T-helper 1 cell treated with Interleukin-12 subunit alpha and Interleukin-12 subunit beta and Interleukin-4 antibody, amounts not matched to agents 30 μg/mL and 1 μg/mL, for 36 hours (primary cell): ENCODE results near the gene LILRA2.

Experiments used
- H3K27ac Mint-ChIP-seq: one replicate; pipeline ENCODE4 v1.8.0; 2021; ENCODE audit warnings: mild to moderate bottlenecking, mixed read lengths
- H3K27me3 Mint-ChIP-seq: one replicate; pipeline ENCODE4 v1.8.0; 2021; ENCODE audit warnings: low read depth, mixed read lengths
- H3K36me3 Mint-ChIP-seq: one replicate; pipeline ENCODE4 v1.8.0; 2021; ENCODE audit warnings: low read depth, mixed read lengths
- H3K4me1 Mint-ChIP-seq: one replicate; pipeline ENCODE4 v1.8.0; 2021; ENCODE audit warnings: low read depth, mixed read lengths
- H3K4me3 Mint-ChIP-seq: one replicate; pipeline ENCODE4 v1.8.0; 2021; ENCODE audit warnings: mild to moderate bottlenecking, moderate library complexity, mixed read lengths
- H3K9me3 Mint-ChIP-seq: one replicate; pipeline ENCODE4 v1.8.0; 2021; ENCODE audit warnings: mixed read lengths

Gene LILRA2

GRCh38 chr19:54573330-54573872, at the start of gene LILRA2:
LILRA2 (plus strand) TSS chr19:54573790; CDS start chr19:54573879, 89 bp downstream.
- H3K4me3 Mint-ChIP-seq = no peak within 1 kb of the TSS
- H3K9me3 Mint-ChIP-seq = no peaks in the 10 kb centered on the region
- no peaks in the 10 kb centered on the region for H3K36me3 Mint-ChIP-seq
- H3K4me1 Mint-ChIP-seq = peaks cover 12% of the 10 kb centered on the region
- peaks cover 11% of the 10 kb centered on the region for H3K27me3 Mint-ChIP-seq
- no peak within 1 kb of the TSS for H3K27ac Mint-ChIP-seq

GRCh38 chr19:54525636-54526035, 48.0 kb upstream of the LILRA2 start:
- H3K4me1 Mint-ChIP-seq = peaks cover 40% of the 10 kb centered on the region
- H3K27ac Mint-ChIP-seq = no peak overlapping the region

GRCh38 chr19:54526972-54527371, 46.6 kb upstream of the LILRA2 start:
- H3K27ac Mint-ChIP-seq = no peak overlapping the region
- H3K4me3 Mint-ChIP-seq = no peak overlapping the region
- peaks cover 31% of the 10 kb centered on the region for H3K4me1 Mint-ChIP-seq
- peaks cover 16% of the 10 kb centered on the region for H3K27me3 Mint-ChIP-seq
- peaks cover 3% of the 10 kb centered on the region for H3K36me3 Mint-ChIP-seq
- peaks cover 17% of the 10 kb centered on the region for H3K9me3 Mint-ChIP-seq

More at GRCh38 chr19:54525636-54526035, 48.0 kb upstream of the LILRA2 start:
- Mint-ChIP-seq H3K4me3 (no peak overlapping the region), H3K9me3 (peaks cover 17% of the 10 kb centered on the region), H3K27me3 (peaks cover 14% of the 10 kb centered on the region), H3K36me3 (peaks cover 3% of the 10 kb centered on the region)

- H3K4me1 Mint-ChIP-seq = peaks cover 26% of the 10 kb centered on the region
- H3K27me3 Mint-ChIP-seq = peaks cover 40% of the 10 kb centered on the region
- H3K27ac Mint-ChIP-seq = no peak overlapping the region
- H3K4me3 Mint-ChIP-seq = no peak overlapping the region
- H3K36me3 Mint-ChIP-seq = peaks cover 5% of the 10 kb centered on the region
- peaks cover 13% of the 10 kb centered on the region for H3K9me3 Mint-ChIP-seq
Observed at GRCh38 chr19:54530866-54531265, 42.7 kb upstream of the LILRA2 start.

DNA sequence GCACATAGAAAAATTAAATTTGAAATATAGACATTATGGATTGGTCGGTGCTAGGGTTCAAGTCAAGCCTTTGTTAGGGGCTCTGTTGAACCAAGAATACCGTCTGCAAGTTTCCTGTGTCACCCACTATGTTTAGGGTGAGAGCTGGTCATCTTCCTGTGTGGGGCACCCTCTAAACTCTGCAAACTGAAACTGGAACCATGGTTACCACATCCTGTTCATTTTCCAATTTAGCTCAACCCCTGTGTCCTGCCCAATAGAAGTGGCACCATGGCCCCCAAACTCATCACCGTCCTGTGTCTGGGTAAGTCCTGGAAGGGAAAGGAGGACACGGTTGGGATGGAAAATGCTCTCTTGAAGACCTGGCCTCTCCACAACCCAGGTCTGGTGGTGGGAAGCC, 41.1 kb upstream of the LILRA2 start:
- Mint-ChIP-seq H3K9me3 (peaks cover 7% of the 10 kb centered on the region), H3K4me1 (peaks cover 28% of the 10 kb centered on the region), H3K27ac (peak overlapping the region; percentile 9), H3K36me3 (peaks cover 2% of the 10 kb centered on the region), H3K4me3 (peak overlapping the region; percentile 42), H3K27me3 (peaks cover 43% of the 10 kb centered on the region)

DNA sequence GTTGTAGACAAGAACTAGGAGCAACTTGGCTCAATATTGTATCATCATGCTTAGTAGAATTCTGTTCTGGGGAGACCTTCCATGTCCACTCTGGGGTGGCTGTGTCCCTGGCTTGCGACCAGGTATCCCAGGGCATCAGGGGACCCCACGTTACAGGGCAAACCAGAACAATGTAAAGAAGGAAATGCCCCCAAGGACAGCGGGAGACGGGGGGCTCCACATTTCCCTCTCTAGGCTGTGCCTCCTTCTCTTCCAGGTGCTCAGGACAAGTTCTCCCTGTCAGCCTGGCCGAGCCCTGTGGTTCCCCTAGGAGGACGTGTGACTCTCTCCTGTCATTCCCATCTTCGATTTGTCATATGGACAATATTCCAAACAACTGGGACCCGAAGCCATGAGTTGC, 40.1 kb upstream of the LILRA2 start:
- H3K4me3 Mint-ChIP-seq = no peak overlapping the region
- peaks cover 2% of the 10 kb centered on the region for H3K36me3 Mint-ChIP-seq
- peaks cover 28% of the 10 kb centered on the region for H3K4me1 Mint-ChIP-seq
- no peak overlapping the region for H3K27ac Mint-ChIP-seq
- no peaks in the 10 kb centered on the region for H3K9me3 Mint-ChIP-seq
- H3K27me3 Mint-ChIP-seq = peaks cover 46% of the 10 kb centered on the region

DNA sequence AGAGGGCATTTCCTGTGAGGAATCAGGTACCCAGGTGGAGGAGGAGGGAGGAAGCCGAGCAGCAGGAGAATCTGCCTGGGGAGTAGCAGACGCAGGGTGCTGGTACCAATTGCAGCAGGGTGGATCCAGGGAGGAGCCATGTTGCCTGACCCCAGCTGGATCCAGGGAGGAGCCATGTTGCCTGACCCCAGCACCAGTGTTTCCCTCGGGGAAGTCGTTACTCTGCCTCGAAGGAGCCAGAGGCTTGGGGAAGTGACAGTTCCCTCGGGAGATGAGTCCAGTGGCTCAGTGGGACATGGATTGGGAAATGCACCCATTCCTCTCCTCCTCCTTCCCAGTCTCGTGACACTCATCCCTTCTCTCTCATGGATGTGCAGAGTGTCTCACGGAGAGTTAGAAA, 39.4 kb upstream of the LILRA2 start:
- H3K9me3 Mint-ChIP-seq = no peaks in the 10 kb centered on the region
- no peak overlapping the region for H3K27ac Mint-ChIP-seq
- H3K27me3 Mint-ChIP-seq = peaks cover 41% of the 10 kb centered on the region
- peaks cover 23% of the 10 kb centered on the region for H3K4me1 Mint-ChIP-seq
- H3K4me3 Mint-ChIP-seq = no peak overlapping the region
- H3K36me3 Mint-ChIP-seq = peaks cover 2% of the 10 kb centered on the region

DNA sequence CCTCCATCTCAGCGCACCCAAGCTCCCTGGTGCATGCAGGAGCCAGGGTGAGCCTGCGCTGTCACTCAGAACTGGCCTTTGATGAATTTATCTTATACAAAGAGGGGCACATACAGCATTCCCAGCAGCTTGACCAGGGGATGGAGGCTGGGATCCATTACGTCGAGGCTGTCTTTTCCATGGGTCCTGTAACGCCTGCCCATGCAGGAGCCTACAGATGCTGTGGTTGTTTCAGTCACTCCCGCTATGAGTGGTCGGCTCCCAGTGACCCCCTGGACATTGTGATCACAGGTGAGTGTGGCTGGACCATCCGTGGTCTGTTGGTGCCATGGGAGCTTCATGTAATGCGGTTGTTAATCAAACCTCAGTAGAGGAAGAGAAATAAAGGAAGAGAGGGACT, 38.0 kb upstream of the LILRA2 start:
- Mint-ChIP-seq H3K27me3 (peaks cover 39% of the 10 kb centered on the region), H3K36me3 (peaks cover 2% of the 10 kb centered on the region), H3K27ac (no peak overlapping the region), H3K9me3 (no peaks in the 10 kb centered on the region), H3K4me3 (no peak overlapping the region), H3K4me1 (peaks cover 19% of the 10 kb centered on the region)

GRCh38 chr19:54536956-54537355, 36.6 kb upstream of the LILRA2 start:
- peaks cover 2% of the 10 kb centered on the region for H3K36me3 Mint-ChIP-seq
- no peak overlapping the region for H3K27ac Mint-ChIP-seq
- no peak overlapping the region for H3K4me3 Mint-ChIP-seq
- H3K9me3 Mint-ChIP-seq = no peaks in the 10 kb centered on the region
- H3K27me3 Mint-ChIP-seq = peaks cover 36% of the 10 kb centered on the region
- peaks cover 18% of the 10 kb centered on the region for H3K4me1 Mint-ChIP-seq

GRCh38 chr19:54541712-54542111, 31.9 kb upstream of the LILRA2 start:
- Mint-ChIP-seq H3K4me1 (peaks cover 7% of the 10 kb centered on the region), H3K36me3 (no peaks in the 10 kb centered on the region), H3K27ac (peak overlapping the region; percentile 56)

GRCh38 chr19:54548806-54549205, 24.8 kb upstream of the LILRA2 start:
- Mint-ChIP-seq H3K4me1 (peaks cover 7% of the 10 kb centered on the region), H3K27me3 (peaks cover 9% of the 10 kb centered on the region), H3K27ac (no peak overlapping the region), H3K9me3 (peaks cover 3% of the 10 kb centered on the region), H3K36me3 (no peaks in the 10 kb centered on the region), H3K4me3 (no peak overlapping the region)

More at GRCh38 chr19:54541712-54542111, 31.9 kb upstream of the LILRA2 start:
- H3K27me3 Mint-ChIP-seq = peaks cover 7% of the 10 kb centered on the region
- H3K9me3 Mint-ChIP-seq = no peaks in the 10 kb centered on the region
- no peak overlapping the region for H3K4me3 Mint-ChIP-seq

GRCh38 chr19:54549224-54549623, 24.4 kb upstream of the LILRA2 start:
- no peaks in the 10 kb centered on the region for H3K36me3 Mint-ChIP-seq
- H3K27me3 Mint-ChIP-seq = peaks cover 9% of the 10 kb centered on the region
- H3K4me3 Mint-ChIP-seq = no peak overlapping the region
- no peak overlapping the region for H3K27ac Mint-ChIP-seq
- H3K4me1 Mint-ChIP-seq = peaks cover 4% of the 10 kb centered on the region
- H3K9me3 Mint-ChIP-seq = peaks cover 3% of the 10 kb centered on the region

DNA sequence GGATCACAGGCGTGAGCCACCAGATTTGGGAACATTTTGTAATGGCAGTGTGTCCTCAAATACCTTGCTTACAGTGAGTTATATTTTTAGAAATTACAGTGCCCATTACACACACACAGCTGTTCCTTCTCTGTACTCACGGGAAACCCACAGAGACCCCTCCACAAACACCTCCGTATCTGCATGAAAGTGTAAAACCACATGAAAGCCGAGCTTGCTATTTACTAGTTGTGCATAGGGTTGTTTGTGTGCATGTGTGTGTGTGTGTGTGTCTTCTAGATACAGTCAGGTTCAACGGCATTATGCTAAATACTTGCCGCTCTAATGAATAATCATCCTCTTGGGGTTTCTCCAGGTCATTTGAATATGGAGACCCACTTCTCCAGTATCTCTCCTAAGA, 22.3 kb upstream of the LILRA2 start:
- H3K36me3 Mint-ChIP-seq = no peaks in the 10 kb centered on the region
- no peak overlapping the region for H3K27ac Mint-ChIP-seq
- no peak overlapping the region for H3K4me3 Mint-ChIP-seq
- H3K27me3 Mint-ChIP-seq = peaks cover 5% of the 10 kb centered on the region
- peaks cover 3% of the 10 kb centered on the region for H3K9me3 Mint-ChIP-seq
- H3K4me1 Mint-ChIP-seq = peaks cover 3% of the 10 kb centered on the region

- H3K27me3 Mint-ChIP-seq = peaks cover 5% of the 10 kb centered on the region
- no peak overlapping the region for H3K27ac Mint-ChIP-seq
- no peak overlapping the region for H3K4me3 Mint-ChIP-seq
- H3K9me3 Mint-ChIP-seq = peaks cover 3% of the 10 kb centered on the region
- H3K36me3 Mint-ChIP-seq = no peaks in the 10 kb centered on the region
- H3K4me1 Mint-ChIP-seq = peaks cover 3% of the 10 kb centered on the region
Observed at GRCh38 chr19:54551950-54552912, 21.4 kb upstream of the LILRA2 start.

- H3K9me3 Mint-ChIP-seq = peaks cover 3% of the 10 kb centered on the region
- no peak overlapping the region for H3K27ac Mint-ChIP-seq
- H3K27me3 Mint-ChIP-seq = peaks cover 5% of the 10 kb centered on the region
- H3K36me3 Mint-ChIP-seq = no peaks in the 10 kb centered on the region
- peaks cover 3% of the 10 kb centered on the region for H3K4me1 Mint-ChIP-seq
- H3K4me3 Mint-ChIP-seq = no peak overlapping the region
Observed at GRCh38 chr19:54552913-54553310, 20.7 kb upstream of the LILRA2 start.
